ENCODE data around the gene RECK.

DNA sequence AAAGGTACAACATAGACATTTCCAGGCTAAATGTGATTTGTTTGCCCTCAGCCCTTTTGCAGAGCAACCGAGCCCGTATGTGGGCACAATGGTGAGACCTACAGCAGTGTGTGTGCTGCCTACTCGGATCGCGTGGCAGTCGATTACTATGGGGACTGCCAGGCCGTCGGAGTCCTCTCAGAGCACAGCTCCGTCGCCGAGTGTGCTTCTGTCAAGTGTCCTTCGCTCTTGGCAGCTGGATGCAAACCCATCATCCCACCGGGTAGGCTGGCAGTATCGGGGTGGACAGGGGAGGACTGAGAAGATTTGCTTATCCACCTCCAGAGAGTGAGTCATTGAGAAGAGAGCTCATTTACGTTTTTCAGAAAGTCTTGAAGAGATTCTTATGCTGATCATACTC is 82.0 kb downstream of the RECK start:
- TF ChIP-seq, protein P1, sequence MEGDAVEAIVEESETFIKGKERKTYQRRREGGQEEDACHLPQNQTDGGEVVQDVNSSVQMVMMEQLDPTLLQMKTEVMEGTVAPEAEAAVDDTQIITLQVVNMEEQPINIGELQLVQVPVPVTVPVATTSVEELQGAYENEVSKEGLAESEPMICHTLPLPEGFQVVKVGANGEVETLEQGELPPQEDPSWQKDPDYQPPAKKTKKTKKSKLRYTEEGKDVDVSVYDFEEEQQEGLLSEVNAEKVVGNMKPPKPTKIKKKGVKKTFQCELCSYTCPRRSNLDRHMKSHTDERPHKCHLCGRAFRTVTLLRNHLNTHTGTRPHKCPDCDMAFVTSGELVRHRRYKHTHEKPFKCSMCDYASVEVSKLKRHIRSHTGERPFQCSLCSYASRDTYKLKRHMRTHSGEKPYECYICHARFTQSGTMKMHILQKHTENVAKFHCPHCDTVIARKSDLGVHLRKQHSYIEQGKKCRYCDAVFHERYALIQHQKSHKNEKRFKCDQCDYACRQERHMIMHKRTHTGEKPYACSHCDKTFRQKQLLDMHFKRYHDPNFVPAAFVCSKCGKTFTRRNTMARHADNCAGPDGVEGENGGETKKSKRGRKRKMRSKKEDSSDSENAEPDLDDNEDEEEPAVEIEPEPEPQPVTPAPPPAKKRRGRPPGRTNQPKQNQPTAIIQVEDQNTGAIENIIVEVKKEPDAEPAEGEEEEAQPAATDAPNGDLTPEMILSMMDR (IDR thresholded peaks at IDR 0.05) = no peak
- TF ChIP-seq POLR2A (IDR thresholded peaks at IDR 0.05) = no peak

Measured in lower leg skin (tissue), 3 donors.